Measurements from ENCODE around the gene DMWD.

DNA sequence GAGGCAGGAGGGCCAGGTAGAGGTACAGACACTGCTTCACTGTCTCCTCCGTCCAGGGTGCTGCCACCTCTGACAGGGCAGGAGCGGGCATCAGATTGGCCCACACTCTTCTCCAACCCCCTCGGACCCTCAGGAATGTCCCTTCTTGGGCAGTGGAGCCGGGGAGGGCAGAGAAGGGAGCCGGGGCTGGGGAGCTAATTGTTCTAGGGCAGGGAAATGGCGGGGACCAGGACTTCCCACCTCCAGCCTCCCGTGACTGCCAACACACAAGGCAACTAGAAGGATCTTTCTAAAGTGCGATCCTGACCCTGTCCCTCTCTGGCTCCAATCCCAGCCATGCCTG lies 32.6 kb upstream of the DMWD start:
- TF ChIP-seq POLR2A (IDR thresholded peaks at IDR 0.05; ENCODE audit: low read length) (no peak), NR3C1 (IDR thresholded peaks at IDR 0.05) (no peak), BCL3 (IDR thresholded peaks at IDR 0.05) (no peak), JUN (IDR thresholded peaks at IDR 0.05) (no peak), TP53 (CRISPR knock-in tag; IDR thresholded peaks at IDR 0.05) (no peak), RNF2 (IDR thresholded peaks at IDR 0.05; ENCODE audit: borderline replicate concordance, low read depth) (no peak), MAX (IDR thresholded peaks at IDR 0.05) (no peak), HOXA7 (CRISPR knock-in tag; IDR thresholded peaks at IDR 0.05) (no peak), CEBPB (IDR thresholded peaks at IDR 0.05) (no peak)
- TF ChIP-seq, protein P1, sequence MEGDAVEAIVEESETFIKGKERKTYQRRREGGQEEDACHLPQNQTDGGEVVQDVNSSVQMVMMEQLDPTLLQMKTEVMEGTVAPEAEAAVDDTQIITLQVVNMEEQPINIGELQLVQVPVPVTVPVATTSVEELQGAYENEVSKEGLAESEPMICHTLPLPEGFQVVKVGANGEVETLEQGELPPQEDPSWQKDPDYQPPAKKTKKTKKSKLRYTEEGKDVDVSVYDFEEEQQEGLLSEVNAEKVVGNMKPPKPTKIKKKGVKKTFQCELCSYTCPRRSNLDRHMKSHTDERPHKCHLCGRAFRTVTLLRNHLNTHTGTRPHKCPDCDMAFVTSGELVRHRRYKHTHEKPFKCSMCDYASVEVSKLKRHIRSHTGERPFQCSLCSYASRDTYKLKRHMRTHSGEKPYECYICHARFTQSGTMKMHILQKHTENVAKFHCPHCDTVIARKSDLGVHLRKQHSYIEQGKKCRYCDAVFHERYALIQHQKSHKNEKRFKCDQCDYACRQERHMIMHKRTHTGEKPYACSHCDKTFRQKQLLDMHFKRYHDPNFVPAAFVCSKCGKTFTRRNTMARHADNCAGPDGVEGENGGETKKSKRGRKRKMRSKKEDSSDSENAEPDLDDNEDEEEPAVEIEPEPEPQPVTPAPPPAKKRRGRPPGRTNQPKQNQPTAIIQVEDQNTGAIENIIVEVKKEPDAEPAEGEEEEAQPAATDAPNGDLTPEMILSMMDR (IDR thresholded peaks at IDR 0.05) = no peak
- TF ChIP-seq, protein P2, sequence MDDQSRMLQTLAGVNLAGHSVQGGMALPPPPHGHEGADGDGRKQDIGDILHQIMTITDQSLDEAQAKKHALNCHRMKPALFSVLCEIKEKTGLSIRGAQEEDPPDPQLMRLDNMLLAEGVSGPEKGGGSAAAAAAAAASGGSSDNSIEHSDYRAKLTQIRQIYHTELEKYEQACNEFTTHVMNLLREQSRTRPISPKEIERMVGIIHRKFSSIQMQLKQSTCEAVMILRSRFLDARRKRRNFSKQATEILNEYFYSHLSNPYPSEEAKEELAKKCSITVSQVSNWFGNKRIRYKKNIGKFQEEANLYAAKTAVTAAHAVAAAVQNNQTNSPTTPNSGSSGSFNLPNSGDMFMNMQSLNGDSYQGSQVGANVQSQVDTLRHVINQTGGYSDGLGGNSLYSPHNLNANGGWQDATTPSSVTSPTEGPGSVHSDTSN (IDR thresholded peaks at IDR 0.05) = no peak

Data from A549 (cell line).